GM18502 (cell line): ENCODE results near the gene C18orf32.

Experiments
- ATAC-seq: cut with Tn5 transposase; IDR thresholded peaks from one replicate; pipeline ENCODE4 v1.9.1; 2021; ENCODE audit warnings: mild to moderate bottlenecking; ENCODE audit not compliant: unreplicated experiment, poor library complexity

The C18orf32 gene

GRCh38 chr18:49431165-49431962 is 55.7 kb downstream of the C18orf32 start:
- no peak for ATAC-seq
